Measurements from ENCODE around the gene KIF3B.

The KIF3B gene

DNA sequence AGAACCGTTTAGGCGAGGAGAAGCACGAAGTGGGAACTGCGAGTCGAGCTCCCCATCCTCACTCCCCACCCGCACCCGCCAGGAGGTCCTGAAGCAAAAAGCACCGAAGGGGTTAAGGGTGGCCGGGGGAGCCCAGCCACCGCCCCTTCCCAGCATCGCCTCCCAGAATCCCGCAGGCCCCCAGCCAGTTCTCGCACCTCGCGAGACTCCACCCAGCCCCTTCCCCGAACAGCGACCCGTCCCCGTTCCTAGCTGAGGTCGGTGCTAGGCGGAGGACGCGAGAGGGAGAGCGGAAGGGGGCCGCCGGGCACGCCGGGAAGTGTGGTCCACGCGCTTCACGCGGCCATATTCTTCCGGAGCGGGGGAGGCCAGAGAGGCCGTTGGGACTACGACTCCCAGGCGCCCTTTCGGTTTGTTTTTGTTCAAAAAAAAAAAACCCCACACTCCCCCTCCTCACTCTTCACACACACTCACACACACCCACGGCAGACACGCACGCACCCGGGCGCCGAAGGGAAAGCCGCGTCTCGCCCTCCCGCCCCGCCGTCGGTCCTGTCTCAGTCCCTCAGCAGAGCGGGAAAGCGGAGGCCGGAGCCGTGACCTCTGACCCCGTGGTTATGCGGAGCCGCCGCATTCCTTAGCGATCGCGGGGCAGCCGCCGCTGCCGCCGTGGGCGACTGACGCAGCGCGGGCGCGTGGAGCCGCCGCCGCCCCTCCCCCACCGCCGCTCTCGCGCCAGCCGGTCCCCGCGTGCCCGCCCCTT lies 80.6 kb downstream of the KIF3B start, which contains the start of gene ASXL1:
ASXL1 (plus strand) TSS at position 463 of the 763 bp plus-strand sequence. CDS start 445 bp downstream, outside the sequence.
- TF ChIP-seq YY1 (IDR thresholded peaks at IDR 0.05; ENCODE audit: low read depth) (peak; percentile 96), EP300 (IDR thresholded peaks at IDR 0.05; ENCODE audit: borderline replicate concordance) (no peak; the same call in 1 of the 2 replicates), TAF1 (IDR thresholded peaks at IDR 0.05; ENCODE audit: low read depth) (peak; percentile 88), TCF12 (IDR thresholded peaks at IDR 0.05; ENCODE audit: low read depth) (peak; percentile 43; the same call in 1 of the 2 replicates), FOXM1 (IDR thresholded peaks at IDR 0.05; ENCODE audit: borderline replicate concordance, low read depth) (peak; percentile 100), CREB1 (IDR thresholded peaks at IDR 0.05; ENCODE audit: low read depth) (peak; percentile 61; the same call in 1 of the 2 replicates), TEAD4 (IDR thresholded peaks at IDR 0.05) (peak; percentile 83), CEBPB (IDR thresholded peaks at IDR 0.05) (no peak), EGR1 (IDR thresholded peaks at IDR 0.05) (peak; percentile 42; the same call in 1 of the 2 replicates), NFIC (IDR thresholded peaks at IDR 0.05) (no peak), RAD21 (IDR thresholded peaks at IDR 0.05; ENCODE audit: low read depth) (no peak), ZBTB7A (IDR thresholded peaks at IDR 0.05; ENCODE audit: low read depth) (peak; percentile 97)
- TF ChIP-seq, protein P1, sequence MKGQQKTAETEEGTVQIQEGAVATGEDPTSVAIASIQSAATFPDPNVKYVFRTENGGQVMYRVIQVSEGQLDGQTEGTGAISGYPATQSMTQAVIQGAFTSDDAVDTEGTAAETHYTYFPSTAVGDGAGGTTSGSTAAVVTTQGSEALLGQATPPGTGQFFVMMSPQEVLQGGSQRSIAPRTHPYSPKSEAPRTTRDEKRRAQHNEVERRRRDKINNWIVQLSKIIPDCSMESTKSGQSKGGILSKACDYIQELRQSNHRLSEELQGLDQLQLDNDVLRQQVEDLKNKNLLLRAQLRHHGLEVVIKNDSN (IDR thresholded peaks at IDR 0.05) = peak; percentile 58
- TF ChIP-seq, protein P2, sequence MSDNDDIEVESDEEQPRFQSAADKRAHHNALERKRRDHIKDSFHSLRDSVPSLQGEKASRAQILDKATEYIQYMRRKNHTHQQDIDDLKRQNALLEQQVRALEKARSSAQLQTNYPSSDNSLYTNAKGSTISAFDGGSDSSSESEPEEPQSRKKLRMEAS (IDR thresholded peaks at IDR 0.05) = peak; percentile 81
- TF ChIP-seq, protein P3, sequence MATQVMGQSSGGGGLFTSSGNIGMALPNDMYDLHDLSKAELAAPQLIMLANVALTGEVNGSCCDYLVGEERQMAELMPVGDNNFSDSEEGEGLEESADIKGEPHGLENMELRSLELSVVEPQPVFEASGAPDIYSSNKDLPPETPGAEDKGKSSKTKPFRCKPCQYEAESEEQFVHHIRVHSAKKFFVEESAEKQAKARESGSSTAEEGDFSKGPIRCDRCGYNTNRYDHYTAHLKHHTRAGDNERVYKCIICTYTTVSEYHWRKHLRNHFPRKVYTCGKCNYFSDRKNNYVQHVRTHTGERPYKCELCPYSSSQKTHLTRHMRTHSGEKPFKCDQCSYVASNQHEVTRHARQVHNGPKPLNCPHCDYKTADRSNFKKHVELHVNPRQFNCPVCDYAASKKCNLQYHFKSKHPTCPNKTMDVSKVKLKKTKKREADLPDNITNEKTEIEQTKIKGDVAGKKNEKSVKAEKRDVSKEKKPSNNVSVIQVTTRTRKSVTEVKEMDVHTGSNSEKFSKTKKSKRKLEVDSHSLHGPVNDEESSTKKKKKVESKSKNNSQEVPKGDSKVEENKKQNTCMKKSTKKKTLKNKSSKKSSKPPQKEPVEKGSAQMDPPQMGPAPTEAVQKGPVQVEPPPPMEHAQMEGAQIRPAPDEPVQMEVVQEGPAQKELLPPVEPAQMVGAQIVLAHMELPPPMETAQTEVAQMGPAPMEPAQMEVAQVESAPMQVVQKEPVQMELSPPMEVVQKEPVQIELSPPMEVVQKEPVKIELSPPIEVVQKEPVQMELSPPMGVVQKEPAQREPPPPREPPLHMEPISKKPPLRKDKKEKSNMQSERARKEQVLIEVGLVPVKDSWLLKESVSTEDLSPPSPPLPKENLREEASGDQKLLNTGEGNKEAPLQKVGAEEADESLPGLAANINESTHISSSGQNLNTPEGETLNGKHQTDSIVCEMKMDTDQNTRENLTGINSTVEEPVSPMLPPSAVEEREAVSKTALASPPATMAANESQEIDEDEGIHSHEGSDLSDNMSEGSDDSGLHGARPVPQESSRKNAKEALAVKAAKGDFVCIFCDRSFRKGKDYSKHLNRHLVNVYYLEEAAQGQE (IDR thresholded peaks at IDR 0.05; ENCODE audit: low read depth) = no peak

DNA sequence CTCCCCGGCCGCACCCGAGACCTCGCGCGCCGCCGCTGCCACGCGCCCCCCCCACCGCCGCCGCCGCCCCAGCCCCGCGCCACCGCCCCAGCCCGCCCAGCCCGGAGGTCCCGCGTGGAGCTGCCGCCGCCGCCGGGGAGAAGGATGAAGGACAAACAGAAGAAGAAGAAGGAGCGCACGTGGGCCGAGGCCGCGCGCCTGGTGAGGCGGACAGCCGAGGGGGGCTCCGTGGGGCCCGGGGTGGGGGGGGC lies 81.1 kb downstream of the KIF3B start:
- TF ChIP-seq ZBTB7A (IDR thresholded peaks at IDR 0.05; ENCODE audit: low read depth) = no peak; the same call in 1 of the 2 replicates
- TF ChIP-seq EGR1 (IDR thresholded peaks at IDR 0.05) = no peak

DNA sequence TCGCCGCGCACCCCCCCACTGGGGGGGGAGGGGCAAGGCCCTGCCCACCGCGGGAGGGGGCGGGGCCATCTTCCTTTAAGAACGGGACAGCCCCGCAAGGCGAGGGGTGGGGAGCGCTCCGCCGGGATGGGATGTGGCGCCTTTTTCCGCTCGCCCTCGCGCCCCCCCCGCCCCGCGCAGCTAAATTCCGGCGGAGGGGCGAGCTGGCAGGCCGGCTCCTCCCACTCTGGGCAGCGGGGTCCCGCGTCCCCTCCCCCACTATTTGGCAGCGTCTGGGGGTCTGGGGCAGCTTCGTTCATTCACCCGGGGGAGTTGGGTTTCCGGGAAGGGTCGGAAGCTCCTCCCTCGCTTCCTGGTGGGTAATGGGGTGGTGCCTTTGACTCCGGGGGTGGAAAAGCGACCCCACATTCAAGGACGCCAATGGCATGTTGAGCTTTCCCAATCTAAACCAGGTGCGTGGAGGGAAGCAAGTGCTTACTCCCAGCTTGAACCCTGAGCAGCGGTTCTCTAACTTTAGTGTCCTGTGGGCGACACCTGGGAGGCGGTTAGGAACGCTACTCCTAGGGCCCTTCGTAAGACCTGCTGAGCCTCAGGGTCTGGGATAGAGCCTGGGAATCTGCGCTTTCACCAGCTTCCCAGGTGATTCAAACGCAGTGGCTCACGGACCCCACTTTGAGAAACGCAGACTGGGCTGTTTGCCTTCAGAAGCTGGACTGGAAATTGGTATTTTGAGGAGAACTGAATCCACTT lies 81.6 kb downstream of the KIF3B start:
- TF ChIP-seq RAD21 (IDR thresholded peaks at IDR 0.05; ENCODE audit: low read depth) = 0 out of 2 replicates have a peak, but pooled peaks have one; percentile 2
- peak; percentile 43; the same call in 1 of the 2 replicates for TF ChIP-seq TEAD4 (IDR thresholded peaks at IDR 0.05)
- peak; percentile 97 for TF ChIP-seq ZBTB7A (IDR thresholded peaks at IDR 0.05; ENCODE audit: low read depth)
- no peak for TF ChIP-seq TAF1 (IDR thresholded peaks at IDR 0.05; ENCODE audit: low read depth)
- TF ChIP-seq CREB1 (IDR thresholded peaks at IDR 0.05; ENCODE audit: low read depth) = no peak
- TF ChIP-seq CEBPB (IDR thresholded peaks at IDR 0.05) = no peak
- TF ChIP-seq TCF12 (IDR thresholded peaks at IDR 0.05; ENCODE audit: low read depth) = no peak

DNA sequence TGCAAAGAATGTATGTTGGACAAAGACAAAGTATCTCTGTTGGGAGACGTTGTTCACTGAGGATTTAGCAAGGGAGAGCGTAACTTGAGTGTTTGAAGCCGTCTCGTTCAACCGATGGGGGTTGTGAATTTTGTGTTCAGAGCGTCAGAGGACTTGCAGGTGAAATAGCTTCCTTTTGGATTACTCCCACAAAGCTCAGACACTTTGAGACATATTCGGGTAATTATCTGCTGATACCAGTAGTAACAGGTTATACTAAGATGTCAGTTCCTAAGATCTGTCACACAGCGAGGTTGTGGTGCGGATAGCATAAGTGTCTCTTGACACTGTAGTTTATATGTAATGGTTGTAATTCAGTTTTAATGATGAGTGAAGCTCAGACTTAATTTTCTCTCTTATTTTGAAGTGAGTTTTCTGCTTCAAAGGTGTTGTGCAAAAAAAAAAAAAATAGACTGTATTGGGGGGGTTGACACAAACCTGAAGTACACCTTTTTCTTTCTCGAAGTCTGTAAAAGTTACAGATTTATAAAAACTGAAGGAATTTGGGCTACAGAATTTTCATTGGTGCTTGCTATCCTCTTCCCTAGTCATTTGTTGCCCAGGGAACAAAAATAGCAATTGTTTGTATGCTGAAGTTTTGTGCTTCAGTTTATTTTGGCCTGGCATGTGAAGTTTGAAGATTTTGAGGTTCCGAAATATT lies 82.3 kb downstream of the KIF3B start:
- TF ChIP-seq, protein P3 (IDR thresholded peaks at IDR 0.05; ENCODE audit: low read depth) = no peak
- TF ChIP-seq YY1 (IDR thresholded peaks at IDR 0.05; ENCODE audit: low read depth) (no peak), CREB1 (IDR thresholded peaks at IDR 0.05; ENCODE audit: low read depth) (no peak)

DNA sequence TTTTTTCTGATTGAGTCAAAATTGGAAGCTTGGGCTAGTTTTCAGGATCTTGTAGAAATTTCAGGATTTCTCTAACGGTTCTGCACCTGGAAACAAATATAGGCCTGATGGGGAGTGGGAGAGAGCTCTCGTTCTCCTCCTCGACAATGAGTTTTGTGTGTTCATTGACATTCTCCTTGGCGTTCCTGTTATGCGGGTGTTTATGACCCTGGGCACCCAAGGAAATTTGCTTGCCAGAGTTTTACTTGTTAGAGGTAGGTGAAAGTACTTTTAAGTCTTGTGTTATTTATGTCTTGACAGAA lies 82.8 kb downstream of the KIF3B start:
- TF ChIP-seq TAF1 (IDR thresholded peaks at IDR 0.05; ENCODE audit: low read depth) = no peak
- no peak for TF ChIP-seq CEBPB (IDR thresholded peaks at IDR 0.05)
- TF ChIP-seq, protein P2 (IDR thresholded peaks at IDR 0.05) = no peak
- no peak for TF ChIP-seq RAD21 (IDR thresholded peaks at IDR 0.05; ENCODE audit: low read depth)
- TF ChIP-seq TCF12 (IDR thresholded peaks at IDR 0.05; ENCODE audit: low read depth) = no peak
- TF ChIP-seq NFIC (IDR thresholded peaks at IDR 0.05) = no peak

DNA sequence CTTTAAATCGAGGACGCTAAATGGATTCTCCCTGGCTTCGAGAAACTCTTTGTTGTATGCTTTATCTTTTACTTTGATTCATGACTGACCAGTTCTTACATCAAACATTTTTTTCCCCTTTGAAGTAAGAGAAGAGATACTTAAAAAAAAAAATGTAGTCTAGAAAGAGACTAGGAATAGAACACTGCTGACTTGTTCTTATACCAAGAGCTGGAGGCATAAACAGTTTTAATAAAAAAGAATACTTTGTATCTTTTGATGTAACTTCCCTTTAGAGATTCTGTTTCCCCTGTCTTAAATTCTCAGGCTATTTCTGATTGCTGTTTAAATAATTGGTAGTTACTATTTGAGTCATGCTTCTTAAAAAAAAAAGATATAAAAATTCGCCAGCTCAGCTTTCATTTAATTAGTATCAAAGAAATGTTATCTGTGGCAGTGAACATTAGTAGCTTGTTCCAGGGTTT lies 85.5 kb downstream of the KIF3B start:
- TF ChIP-seq TCF12 (IDR thresholded peaks at IDR 0.05; ENCODE audit: low read depth) = no peak
- no peak for TF ChIP-seq CREB1 (IDR thresholded peaks at IDR 0.05; ENCODE audit: low read depth)
- TF ChIP-seq CEBPB (IDR thresholded peaks at IDR 0.05) = no peak
- TF ChIP-seq RAD21 (IDR thresholded peaks at IDR 0.05; ENCODE audit: low read depth) = no peak
- no peak for TF ChIP-seq EGR1 (IDR thresholded peaks at IDR 0.05)
- TF ChIP-seq, protein P1 (IDR thresholded peaks at IDR 0.05) = no peak
- no peak for TF ChIP-seq TEAD4 (IDR thresholded peaks at IDR 0.05)
- no peak for TF ChIP-seq NFIC (IDR thresholded peaks at IDR 0.05)
- no peak for TF ChIP-seq TAF1 (IDR thresholded peaks at IDR 0.05; ENCODE audit: low read depth)
- TF ChIP-seq, protein P3 (IDR thresholded peaks at IDR 0.05; ENCODE audit: low read depth) = no peak
- TF ChIP-seq EP300 (IDR thresholded peaks at IDR 0.05; ENCODE audit: borderline replicate concordance) = no peak
- no peak for TF ChIP-seq FOXM1 (IDR thresholded peaks at IDR 0.05; ENCODE audit: borderline replicate concordance, low read depth)
- TF ChIP-seq, protein P2 (IDR thresholded peaks at IDR 0.05) = no peak
- TF ChIP-seq YY1 (IDR thresholded peaks at IDR 0.05; ENCODE audit: low read depth) = no peak
- TF ChIP-seq ZBTB7A (IDR thresholded peaks at IDR 0.05; ENCODE audit: low read depth) = no peak
